GM19463 (cell line): Measurements from ENCODE around the gene CEP112.

Experiments
- ATAC-seq: cut with Tn5 transposase; IDR thresholded peaks from one replicate; pipeline ENCODE4 v1.9.1; 2021; ENCODE audit warnings: mild to moderate bottlenecking, moderate library complexity; ENCODE audit not compliant: unreplicated experiment

Gene CEP112

DNA sequence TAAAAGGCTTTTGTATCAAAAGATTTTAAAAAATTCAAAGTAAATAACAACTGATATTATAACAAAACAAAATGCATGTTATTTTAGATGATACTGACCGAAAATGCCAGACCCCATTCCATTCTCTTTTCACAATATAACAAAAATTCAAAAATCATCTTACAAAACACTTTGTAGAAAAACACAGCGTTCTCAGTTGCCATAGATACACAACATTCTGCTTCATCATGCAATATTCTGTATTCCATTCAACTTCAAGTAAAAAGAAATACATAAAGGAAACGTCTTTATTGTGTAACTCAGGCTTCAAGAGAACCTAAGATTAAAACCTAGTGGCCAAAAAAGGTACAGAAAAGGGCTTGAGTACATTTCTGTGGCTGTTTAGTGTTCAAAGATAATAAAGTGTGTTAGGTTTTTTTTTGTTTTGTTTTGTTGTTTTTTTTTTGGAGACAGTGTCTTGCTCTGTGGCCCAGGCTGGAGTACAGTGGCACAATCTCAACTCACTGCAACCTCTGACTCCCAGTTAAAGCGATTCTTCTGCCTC lies 250.5 kb downstream of the CEP112 start:
- ATAC-seq, result no peak

DNA sequence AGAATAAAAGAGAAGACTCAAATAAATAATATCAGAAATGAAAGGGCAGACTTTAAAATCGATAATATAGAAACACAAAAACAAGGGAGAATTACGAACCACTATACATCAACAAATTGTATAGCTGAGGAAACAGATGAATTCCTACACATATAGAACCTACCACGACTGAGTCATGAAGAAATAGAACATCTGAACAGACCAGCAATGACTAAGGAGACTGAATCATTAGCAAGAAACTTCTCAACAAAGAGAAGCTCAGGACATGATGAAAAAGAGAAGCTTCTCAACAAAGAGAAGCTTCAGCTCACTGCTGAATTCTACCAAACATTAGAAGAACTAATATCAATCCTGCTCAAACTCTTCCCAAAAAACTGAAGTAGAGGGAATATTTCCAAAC lies 255.9 kb downstream of the CEP112 start:
- ATAC-seq, result no peak

DNA sequence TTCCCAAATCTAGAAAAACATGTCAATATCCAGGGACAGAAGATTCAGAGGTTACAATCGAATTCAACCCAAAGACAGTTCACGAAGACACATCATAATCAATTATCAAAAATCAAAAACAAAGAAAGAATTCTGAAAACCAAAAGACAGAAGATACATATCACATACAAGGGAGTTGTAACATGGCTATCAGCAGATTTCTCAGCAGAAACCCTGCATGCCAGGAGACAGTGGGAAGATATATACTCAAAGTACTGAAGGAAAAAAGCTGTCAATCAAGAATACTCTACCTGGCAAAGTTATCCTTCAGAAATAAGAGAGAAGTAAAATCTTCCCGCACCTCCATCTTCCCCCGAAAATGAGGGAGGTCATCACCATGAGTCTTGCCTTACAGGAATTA lies 258.6 kb downstream of the CEP112 start:
- ATAC-seq, result no peak

DNA sequence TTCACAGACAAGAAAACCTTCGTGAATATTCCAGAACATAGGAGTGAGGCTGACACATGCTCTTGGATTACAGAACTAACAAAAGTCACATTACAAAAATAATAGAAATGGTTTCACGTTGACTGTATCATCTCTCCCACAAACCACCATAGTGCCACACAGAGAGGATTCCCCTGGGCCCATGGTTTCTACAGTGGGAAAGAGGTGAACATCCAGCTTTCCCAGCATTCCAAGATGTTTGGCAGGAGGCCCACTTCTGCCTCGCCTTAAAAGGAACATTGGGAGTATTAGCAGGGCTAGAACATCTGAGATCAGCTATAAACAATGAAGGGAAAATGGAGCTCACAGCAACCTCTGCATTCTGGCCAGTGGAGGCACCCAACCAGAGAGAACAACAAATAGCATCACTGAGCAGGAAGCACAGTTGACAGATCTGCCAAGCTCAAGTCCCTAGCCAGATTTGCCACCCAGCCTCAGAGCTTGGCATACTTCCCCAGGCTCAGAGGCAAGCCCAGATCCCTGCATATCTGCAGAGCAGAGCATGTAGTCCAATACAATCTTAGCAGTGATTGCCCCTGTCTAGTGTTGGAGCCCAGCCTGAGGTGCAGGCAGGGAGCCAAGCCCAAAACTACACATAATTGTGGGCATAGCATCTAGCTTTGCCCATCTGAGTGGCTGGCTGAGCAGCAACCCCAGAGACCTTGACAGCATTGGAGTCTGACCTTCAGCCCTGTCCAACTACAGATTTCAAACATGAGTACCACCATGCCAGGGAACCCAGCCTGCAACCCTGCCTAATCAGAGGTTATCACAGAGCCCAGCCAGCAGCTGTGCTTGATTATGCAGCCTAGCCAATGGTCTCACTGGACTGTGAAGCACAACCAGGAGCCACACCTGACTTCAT lies 260.4 kb downstream of the CEP112 start:
- ATAC-seq, result no peak

DNA sequence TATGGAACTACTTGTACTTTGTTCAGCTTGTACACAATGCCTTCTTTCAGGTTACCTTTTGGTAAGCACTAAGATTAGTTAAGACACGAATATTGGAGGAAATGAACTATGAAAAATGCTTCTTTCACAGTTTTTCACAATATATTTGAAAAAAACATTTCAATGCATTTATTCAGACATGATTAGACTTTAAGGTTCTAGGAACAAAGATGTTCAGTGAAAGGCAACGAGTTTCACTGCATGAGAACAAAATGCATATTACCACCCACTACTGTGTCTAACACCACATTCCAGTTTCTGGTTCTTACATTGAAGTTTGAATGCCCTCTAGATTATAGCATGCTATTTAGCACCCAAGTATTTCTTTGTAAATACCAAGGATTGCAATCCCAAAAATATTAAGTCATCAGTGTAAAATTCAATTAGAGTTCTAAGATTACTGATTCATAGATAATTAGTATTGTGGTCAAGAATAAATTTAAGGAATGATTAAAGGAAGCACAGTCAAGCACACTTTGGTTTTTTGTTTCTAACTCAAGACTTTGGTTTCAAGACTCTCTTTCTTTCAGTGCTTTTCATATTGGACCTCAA lies 261.7 kb downstream of the CEP112 start:
- ATAC-seq, result no peak

DNA sequence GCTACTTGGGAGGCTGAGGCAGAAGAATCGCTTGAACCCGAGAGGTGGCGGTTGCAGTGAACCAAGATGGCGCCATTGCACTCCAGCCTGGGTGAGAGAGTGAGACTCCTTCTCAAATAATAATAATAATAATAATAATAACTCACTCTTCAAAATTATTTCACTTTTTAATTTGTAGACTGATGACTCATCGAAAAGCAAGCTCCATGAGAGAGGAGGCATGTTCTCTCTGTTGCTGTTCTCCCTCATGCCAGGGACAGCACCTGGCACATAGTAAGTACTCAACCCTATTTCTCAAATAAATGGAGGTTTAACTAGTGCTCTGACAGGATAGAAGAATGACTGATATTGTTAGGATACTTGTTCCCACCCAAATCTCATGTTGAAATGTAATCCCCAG lies 265.3 kb downstream of the CEP112 start:
- no peak for ATAC-seq

DNA sequence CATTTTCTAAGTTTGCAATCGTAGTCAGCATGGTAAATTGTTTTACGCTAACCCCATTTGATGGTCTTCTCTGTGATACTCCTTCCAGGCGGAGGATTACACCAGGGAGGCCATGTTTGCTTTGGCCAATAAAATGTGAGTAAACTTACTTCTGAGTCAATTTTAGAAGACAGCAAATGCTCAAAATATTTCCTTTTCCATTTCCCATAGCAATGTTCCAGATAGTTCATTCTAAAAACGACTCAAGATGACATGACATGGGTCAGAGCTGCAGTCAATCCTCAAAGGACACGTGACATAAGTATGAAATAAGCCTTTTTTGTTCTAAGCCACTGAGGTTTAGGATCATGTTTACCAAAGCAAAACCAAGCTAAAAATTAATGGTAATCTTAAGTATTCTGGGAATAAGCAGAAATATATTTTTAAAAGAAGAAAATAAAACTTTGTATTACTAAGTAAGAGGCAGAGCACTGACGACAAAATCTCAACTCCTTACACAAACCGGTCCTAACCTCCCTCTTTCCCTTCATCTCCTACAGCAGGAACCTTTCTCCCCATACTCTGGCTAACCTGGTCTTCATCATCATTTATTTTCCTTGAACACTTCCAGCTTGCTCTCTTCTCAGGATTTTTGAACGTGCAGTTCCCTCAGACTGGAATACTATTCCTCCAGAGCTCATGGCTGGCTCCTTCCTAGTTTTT lies 266.2 kb downstream of the CEP112 start:
- no peak for ATAC-seq

DNA sequence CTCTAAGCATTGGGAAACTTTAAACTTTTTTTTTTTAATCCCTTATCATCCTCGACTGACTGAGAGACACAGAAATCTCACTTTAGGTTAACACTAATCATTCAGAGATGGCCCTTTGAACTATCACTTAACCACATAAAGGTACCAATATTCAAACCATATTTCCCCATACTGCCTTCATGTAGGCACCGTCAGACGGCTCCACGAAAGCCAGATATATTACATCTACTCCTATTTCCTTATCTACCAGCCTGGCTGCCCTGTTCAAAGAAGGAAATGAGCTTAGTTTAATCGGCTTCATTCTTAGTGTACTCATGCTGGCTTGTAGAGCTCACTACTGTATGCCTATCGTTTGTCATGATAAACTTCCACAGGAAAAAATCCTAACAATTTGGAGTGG lies 270.9 kb downstream of the CEP112 start:
- no peak for ATAC-seq

DNA sequence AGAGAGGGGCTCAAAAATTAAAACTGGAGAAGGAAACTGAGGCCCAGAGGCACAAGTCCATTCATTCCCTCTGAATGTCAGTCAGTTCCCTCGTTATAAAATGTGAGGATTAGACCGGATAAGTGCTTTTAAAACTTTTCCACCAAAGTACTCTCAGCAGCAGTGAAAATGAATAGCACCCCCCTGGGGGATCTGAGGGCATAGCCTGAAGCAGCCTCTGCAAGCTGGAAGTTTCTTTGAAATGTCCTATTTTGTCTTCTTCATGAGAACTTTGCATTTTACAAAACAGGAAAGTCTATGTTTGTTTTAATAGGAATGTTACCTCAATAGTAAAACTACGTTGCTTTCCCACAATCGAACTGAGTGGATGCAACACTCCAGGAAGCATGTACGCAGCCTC lies 273.0 kb downstream of the CEP112 start:
- ATAC-seq, result no peak

DNA sequence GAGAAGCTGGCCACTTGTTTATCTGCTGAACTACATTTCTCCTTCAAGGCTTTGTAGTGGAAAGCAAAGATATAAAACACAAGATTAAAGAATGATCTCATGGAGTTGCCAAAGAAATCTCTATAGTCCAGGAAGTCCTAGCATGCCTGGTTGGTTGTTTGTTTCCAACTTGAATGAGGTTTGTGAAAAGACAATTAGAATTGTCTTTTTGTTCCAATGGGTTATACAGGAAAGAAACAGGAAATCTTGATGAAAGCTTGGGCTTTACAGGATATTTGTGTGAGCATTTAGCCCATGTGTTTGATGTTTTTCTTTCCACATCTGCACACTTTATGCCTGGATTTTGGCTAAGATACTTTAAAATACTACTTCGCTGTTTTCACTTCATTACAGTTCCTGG lies 273.4 kb downstream of the CEP112 start:
- no peak for ATAC-seq

DNA sequence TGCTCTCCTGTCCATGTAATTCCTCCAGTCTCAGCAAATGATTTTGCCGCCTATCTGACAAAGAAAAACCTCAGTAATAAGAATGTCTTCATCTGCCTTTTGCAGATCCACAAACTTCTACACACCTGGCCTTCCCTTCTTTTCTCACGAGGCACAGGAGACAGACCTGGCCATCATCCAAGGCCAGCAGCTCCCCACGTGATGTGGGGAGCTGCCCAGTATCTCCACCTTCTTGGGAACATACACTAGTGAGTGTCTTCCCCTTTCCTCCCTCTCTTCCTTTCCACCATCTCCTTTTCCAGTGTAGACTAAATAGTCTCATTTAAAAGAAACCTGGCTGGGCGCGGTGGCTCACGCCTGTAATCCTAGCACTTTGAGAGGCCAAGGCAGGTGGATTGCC lies 274.4 kb downstream of the CEP112 start:
- ATAC-seq, result no peak

DNA sequence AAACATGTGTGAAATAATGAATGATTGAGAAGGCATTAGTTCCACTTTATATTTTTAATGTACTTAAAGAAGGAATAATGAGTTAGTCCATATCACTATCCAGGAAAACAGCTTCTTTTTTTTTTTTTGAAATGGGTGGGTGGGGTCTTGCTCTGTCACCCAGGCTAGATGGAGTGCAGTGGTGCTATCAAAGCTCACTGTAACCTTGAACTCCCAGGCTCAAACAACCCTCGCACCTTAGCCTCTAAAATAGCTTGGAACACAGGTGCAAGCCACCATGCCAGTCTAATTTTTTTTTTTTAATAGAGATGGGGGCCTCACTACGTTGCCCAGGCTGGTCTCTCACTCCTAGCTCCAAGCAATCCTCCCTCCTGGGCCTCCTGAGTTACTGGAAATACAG lies 275.5 kb downstream of the CEP112 start:
- ATAC-seq, result no peak

DNA sequence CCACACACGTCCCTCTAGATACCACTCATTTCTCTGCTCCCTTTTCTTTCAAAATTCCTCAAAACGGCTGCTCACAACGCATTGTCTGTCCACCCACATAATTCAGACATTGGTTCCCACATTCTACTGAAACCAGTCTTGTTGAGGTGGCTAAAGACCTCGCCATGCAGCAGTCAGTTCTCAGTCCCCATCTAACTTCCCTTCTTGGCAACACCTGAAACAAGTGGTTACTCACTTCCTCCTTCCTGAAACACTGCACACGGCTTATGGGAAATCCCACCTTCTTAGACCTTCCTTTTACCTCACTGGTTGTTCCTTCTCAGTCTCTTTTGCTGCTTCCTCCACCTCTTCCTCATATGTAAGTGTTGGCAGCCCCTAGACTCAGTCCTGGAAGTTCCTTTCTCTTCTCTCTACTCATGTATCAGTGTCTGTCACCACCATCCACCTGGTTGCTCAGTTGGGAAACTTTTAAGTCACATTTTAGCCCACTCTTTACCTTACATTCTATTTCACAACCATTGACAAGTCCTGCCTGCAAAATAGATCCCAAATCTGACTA lies 277.1 kb downstream of the CEP112 start:
- ATAC-seq, result peak; percentile 99

DNA sequence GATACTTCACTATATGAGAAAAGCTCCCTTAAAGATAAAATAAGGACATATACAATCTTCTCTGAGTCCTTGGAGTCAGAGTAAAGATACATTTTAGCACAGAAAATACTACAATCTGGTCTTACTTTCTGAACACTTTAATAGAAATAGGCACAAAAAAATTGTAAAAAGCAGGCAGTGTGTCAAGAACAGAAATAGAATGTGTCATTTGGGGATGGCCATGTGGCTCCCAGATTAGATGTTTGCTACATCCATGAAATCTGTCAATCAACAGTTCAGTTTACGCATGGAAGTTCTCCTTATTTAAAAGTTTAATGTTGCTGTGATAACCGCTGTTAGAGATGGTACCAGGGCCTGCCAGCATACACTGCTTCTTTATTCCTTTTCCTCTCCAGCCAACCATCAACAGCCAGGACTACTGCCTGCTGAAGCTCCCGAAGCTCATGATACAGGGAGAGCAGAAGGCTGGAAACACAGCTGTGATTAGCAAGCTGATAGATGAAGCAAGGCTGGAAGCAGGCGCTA lies 278.5 kb downstream of the CEP112 start:
- ATAC-seq, result no peak

DNA sequence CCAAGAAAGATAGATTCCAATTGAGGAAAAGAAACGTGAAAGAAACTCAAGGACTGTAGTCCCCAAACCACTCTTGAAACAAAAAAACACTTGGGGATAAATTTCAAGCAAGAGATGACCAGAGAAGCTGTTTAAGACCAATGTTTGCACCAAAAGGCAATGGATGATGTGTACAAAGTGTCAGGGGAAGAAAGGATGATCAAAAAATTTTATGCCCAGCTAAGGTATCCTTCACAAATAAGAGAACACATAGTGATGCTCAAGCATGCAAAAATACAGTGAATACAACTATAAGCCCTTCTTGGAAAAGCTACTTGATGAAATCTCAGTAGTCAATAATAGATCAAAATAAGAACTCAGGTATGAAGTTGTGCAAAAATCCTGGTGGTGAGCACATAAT lies 281.1 kb downstream of the CEP112 start:
- no peak for ATAC-seq

DNA sequence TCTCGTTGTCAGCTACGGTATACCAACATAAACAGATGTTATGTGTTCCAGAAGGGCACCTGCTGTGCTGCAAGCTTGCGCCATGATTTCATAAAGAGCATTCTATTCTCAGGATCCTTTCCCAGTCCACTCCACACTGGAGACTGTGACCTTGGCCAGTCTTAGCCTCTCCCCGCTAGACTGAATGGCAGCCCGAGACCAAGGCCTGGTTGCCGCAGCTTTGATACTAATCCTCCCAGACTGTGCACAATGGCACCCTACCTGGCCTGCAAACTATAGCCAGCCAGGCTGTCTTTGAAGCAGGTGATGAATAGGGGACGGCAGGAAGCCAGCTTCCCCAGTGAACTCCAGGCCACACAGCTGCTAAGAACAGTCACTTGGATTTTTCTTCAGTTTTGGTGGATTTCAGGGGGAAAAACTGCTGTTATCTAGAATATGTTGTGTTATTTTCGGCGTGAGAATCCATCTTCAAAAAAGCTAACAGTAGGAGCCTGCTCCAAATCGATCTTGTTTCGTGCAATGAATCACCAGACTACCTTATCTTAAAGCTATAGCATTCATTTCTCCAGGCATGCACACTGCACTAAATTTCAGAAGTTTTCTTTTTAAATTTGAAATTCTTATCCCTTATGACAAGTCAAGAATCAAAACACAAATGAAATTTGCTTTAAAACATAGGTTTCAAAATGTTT lies 289.0 kb downstream of the CEP112 start:
- no peak for ATAC-seq

DNA sequence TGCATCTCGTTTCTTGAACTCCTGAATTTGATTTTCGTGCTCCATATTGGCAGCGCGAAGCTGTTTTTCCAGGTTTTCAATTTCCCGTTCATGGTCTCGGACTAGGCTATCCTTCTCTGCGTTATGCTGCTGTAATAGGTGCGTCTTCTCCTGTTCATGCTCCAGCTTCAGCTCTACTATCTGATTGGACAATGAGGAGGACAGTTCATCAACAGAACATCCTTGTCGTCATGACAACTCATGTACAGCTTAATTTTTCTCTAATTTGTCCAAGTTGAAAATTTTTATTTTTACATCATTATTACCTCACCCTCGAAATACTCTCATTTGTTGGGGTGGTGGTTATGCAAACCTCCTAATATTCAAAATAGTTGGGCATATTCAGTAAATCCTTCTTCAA lies 289.8 kb downstream of the CEP112 start:
- no peak for ATAC-seq

DNA sequence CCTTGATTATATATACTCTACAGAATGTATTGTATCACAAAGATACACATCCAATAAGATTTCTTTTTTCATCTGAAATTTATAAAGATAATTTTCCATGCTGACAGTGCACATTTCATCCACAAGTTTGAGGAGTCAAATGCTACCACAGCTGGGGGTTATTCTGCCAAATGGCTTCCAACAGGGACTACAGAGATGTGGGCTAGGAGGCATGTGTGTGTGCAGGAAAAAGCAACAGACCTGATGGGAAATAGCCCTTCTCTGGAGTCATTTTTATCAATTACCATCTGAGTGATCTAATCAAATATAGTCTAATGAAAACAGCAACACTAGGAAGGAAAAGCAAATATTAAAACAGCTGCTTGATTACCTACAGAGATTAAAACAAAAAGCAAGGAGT lies 290.5 kb downstream of the CEP112 start:
- ATAC-seq, result no peak

DNA sequence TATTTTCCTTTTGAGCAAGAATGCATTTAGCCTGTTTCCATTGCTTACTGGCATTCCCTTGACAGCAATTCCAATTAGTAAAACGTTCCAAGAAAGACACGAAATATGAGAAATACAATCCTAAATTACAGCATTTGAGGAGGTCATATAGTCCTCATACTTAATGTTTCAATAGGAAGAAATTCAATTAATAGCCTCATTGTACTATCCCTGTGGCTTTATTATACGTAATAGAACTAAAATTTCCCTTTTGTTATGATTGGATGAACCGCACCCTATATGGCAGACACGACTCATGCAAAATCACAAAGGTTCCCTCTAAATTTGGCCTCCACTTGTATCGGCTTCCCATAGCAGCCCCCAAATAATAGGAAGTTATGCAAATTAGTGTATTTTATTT lies 291.7 kb downstream of the CEP112 start:
- ATAC-seq, result no peak

DNA sequence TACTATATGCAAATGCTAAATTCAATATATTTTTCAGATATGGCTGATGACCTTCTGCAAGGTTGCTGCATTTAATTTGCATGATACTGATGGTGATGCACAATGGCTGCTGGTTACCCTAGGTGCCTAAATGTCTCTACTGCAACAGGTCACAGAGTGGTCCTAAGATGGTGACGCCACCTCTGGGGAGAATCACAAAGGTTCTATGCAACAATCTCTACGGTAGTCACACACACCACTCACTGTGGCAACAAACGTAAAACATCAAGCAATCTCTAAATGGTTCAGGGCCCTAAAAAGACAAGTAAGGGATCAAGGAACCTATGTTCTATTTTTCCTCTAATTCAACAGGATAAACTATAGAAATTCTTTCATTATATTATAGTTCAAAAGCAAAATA lies 293.3 kb downstream of the CEP112 start:
- ATAC-seq, result no peak

DNA sequence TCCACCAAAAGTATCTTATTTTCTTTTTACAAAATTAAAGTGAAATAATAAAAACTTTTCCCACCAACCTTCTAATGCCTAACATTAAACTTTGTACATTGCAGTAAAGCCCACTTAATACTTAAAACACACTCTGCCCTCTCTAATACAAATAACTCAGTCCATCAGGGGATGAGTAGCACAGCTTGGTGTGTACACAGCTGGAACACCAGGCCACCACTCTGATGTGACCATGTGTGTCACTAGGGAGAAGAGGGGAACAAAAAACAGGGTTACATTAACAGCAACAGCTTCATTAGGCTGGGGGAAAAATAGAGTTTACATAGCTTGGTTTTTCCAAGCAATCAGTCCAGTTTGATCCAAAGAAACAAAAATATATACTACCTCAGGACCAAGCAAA lies 295.0 kb downstream of the CEP112 start:
- no peak for ATAC-seq
